ENCODE measurements around the gene ADCY10.
A peak's percentile ranks its signal among the peaks of the same experiment; 100 is the strongest.
"Not testable (repeated sequence)": the region's sequence is repeated elsewhere in the genome, so short reads cannot be mapped to it uniquely, and the experiment has no call there.

Gene ADCY10

GRCh38 chr1:167927046-167927754 lies 13.3 kb upstream of the ADCY10 start:
- DNase-seq: no peak

GRCh38 chr1:167926486-167926997 lies 12.6 kb upstream of the ADCY10 start:
- DNase-seq: no peak

- no peak for DNase-seq
These were observed 10.8 kb upstream of the ADCY10 start for GRCh38 chr1:167924543-167925231.

- no peak for DNase-seq
These were observed 10.2 kb upstream of the ADCY10 start for GRCh38 chr1:167924102-167924501.

- DNase-seq: no peak
These were observed 9.6 kb upstream of the ADCY10 start for GRCh38 chr1:167923324-167924056.

GRCh38 chr1:167922611-167923074 lies 8.7 kb upstream of the ADCY10 start:
- DNase-seq: no peak

- no peak for DNase-seq
These were observed 8.1 kb upstream of the ADCY10 start for GRCh38 chr1:167922023-167922422.

- no peak for DNase-seq
These were observed 3.0 kb upstream of the ADCY10 start for GRCh38 chr1:167916766-167917511.

GRCh38 chr1:167915569-167915968 lies 1.6 kb upstream of the ADCY10 start:
- DNase-seq: no peak

GRCh38 chr1:167912294-167912693 lies 1.6 kb downstream of the ADCY10 start:
- DNase-seq: no peak

- no peak for DNase-seq
These were observed 2.5 kb downstream of the ADCY10 start for GRCh38 chr1:167911413-167911812.

- no peak for DNase-seq
These were observed 3.4 kb downstream of the ADCY10 start for GRCh38 chr1:167910530-167910929.

- DNase-seq: peak in 1 of 5 experiments; percentile 27
These were observed 4.2 kb downstream of the ADCY10 start for GRCh38 chr1:167909691-167910180.

GRCh38 chr1:167905671-167906070 lies 8.3 kb downstream of the ADCY10 start:
- DNase-seq: no peak

- DNase-seq: no peak
These were observed 8.8 kb downstream of the ADCY10 start for GRCh38 chr1:167905182-167905581.

- DNase-seq: no peak
These were observed 9.2 kb downstream of the ADCY10 start for GRCh38 chr1:167904652-167905130.

- no peak for DNase-seq
These were observed 13.0 kb downstream of the ADCY10 start for GRCh38 chr1:167900907-167901306.

GRCh38 chr1:167899253-167899681 lies 14.7 kb downstream of the ADCY10 start:
- peak in 1 of 5 experiments; percentile 10 for DNase-seq

- no peak for DNase-seq
These were observed 15.2 kb downstream of the ADCY10 start for GRCh38 chr1:167898578-167899222.

GRCh38 chr1:167893798-167894197 lies 20.1 kb downstream of the ADCY10 start:
- no peak for DNase-seq

- DNase-seq: no peak
These were observed 23.5 kb downstream of the ADCY10 start for GRCh38 chr1:167890400-167890799.

- not testable (repeated sequence) for DNase-seq
These were observed 26.7 kb downstream of the ADCY10 start for GRCh38 chr1:167887187-167887586.
